ENCODE data around the gene RAD51B. TPM values are rescaled to one million over a fixed set of nuclear protein-coding genes. Genes with fewer than 3 reads are reported as not detected.

Gene RAD51B
- total RNA-seq, 1 experiment from 2014 or later: 20.0 TPM

DNA sequence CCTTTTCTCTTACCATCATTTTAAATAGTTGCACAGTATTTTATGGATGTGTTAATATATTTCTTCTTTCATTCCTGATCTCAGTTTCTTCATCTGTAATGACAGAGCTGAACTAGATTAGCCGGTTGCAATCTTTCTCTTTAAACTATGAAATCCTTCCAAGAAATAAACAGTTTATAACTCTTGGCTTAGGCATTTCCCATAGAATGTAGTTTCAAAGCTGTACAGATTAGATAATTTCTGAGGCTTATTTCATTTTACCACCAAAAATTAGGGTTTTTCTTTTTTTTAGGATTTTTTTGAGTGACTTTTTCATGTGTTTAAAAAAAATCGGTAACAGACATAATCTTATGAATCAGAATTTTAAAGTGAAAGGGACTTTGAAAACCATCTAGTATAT, 144.0 kb downstream of the RAD51B start:
- ChIA-PET POLR2A (no interaction called here), RAD21 (ENCODE audit: low non-redundant PET in 1 of 2, low total read pairs in 2 of 2, uncharacterized antibody in 2 of 2, unreplicated experiment in 2 of 2) (no interaction called here), CTCF (no interaction called here)
- H3K9me3 ChIP-seq (ENCODE audit: control insufficient read depth in 1 of 2, insufficient read depth in 1 of 2, low read depth in 1 of 2, low read length in 2 of 2): no peaks in the 10 kb centered on the region
- H3K27ac ChIP-seq (ENCODE audit: low read depth, low read length): no peak overlapping the region
- no peak overlapping the region for H3K4me2 ChIP-seq (ENCODE audit: low read length)
- no peaks in the 10 kb centered on the region for H3K36me3 ChIP-seq (ENCODE audit: control insufficient read depth in 1 of 2, insufficient read depth in 2 of 2, low read length in 2 of 2)
- no peaks in the 10 kb centered on the region for H3K9me2 ChIP-seq (ENCODE audit: insufficient read depth)
- H3K9ac ChIP-seq (ENCODE audit: low read length): no peak overlapping the region
- no peaks in the 10 kb centered on the region for H3K79me2 ChIP-seq (ENCODE audit: insufficient read depth, low read length)
- no peak overlapping the region for H2AFZ ChIP-seq (ENCODE audit: low read depth, low read length, poor library complexity, severe bottlenecking)
- H4K20me1 ChIP-seq (ENCODE audit: insufficient read depth): no peaks in the 10 kb centered on the region
- no TSS peak for BruUV-seq (replicated peaks)
- TF ChIP-seq SRF (IDR thresholded peaks at IDR 0.05; ENCODE audit: low read depth): no peak
- no peak for TF ChIP-seq CEBPB (IDR thresholded peaks at IDR 0.05; ENCODE audit: low read depth)
- TF ChIP-seq YY1 (IDR thresholded peaks at IDR 0.05; ENCODE audit: extremely low read depth, insufficient replicate concordance, low read depth, low read length): no peak
- TF ChIP-seq, protein P1, sequence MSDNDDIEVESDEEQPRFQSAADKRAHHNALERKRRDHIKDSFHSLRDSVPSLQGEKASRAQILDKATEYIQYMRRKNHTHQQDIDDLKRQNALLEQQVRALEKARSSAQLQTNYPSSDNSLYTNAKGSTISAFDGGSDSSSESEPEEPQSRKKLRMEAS (IDR thresholded peaks at IDR 0.05): no peak
- TF ChIP-seq ZFX (IDR thresholded peaks at IDR 0.05): no peak
- H3K27me3 ChIP-seq (ENCODE audit: insufficient read depth, low read length): no peaks in the 10 kb centered on the region
- intact Hi-C loops (cut with micrococcal nuclease): no loop called here
- peaks cover 6 to 8% of the 10 kb centered on the region in 2 experiments; a peak in 3 of 4 replicates for H3K4me1 ChIP-seq (ENCODE audit: control insufficient read depth in 1 of 2, insufficient read depth in 2 of 2, low read length in 2 of 2)
- ATAC-seq: no peak
- no peak for DNase-seq (ENCODE audit: low read depth, low spot score)
- no peak overlapping the region for H3K4me3 ChIP-seq (replicated peaks in 1 of 2; ENCODE audit: low read depth in 1 of 2, low read length in 2 of 2)

DNA sequence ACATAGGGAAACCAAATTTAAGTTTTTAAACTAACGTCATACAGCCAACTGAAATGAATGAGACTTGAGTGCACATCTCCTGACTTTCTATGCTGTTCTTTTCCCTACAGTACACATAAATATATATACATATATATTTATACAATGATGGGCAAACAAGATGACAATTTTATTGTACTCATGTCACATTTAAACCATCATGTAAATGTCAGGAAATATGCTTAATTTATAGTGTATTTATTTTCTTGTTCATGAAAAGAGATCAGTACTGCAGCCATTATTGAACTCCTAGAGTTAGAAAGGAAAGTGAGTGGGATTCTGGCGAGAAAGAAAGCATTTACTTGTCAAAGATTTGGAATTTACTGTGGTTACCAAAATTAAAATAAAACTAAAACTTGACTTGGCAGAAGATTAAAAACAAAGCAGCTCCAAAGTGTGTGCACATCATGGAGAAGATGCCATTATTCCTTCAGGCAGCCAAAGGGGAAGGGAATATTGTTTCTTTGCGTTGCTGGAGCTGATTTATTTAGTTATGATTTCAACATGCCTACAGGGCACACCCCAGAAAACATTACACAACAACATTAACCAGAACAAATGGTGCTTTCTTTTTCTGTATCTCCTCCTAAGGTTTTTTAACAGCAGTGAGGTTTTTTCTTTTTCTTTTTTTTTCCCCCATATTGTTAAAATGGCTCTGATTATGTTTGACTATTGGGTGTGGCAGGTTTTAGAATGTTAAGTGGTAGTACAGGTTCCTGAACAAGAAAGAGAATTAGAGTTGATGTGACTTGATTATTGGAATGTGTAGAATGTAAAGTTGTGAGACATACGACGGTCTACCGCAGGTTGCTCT, 144.6 kb downstream of the RAD51B start:
- no peaks in the 10 kb centered on the region for H3K79me2 ChIP-seq (ENCODE audit: insufficient read depth, low read length)
- H3K9me2 ChIP-seq (ENCODE audit: insufficient read depth): no peaks in the 10 kb centered on the region
- RAD21 ChIA-PET (ENCODE audit: low non-redundant PET in 1 of 2, low total read pairs in 2 of 2, uncharacterized antibody in 2 of 2, unreplicated experiment in 2 of 2): no interaction called here
- peak overlapping the region; percentile 27; the same call in 1 of the 2 replicates for H3K27ac ChIP-seq (ENCODE audit: low read depth, low read length)
- intact Hi-C loops (cut with micrococcal nuclease): no loop called here
- CTCF ChIA-PET: interaction anchor here (1.8 kb wide), 1 partner anchor 20 kb away, joined by 5 read pairs; no protein-coding TSS in a partner anchor
- ATAC-seq: no peak
- POLR2A ChIA-PET: no interaction called here
- BruUV-seq (replicated peaks): no TSS peak
- H3K4me3 ChIP-seq (replicated peaks in 1 of 2; ENCODE audit: low read depth in 1 of 2, low read length in 2 of 2): no peak overlapping the region
- H4K20me1 ChIP-seq (ENCODE audit: insufficient read depth): no peaks in the 10 kb centered on the region
- DNase-seq (ENCODE audit: low read depth, low spot score): no peak
- H3K9ac ChIP-seq (ENCODE audit: low read length): no peak overlapping the region
- H3K27me3 ChIP-seq (ENCODE audit: insufficient read depth, low read length): no peaks in the 10 kb centered on the region
- no peaks in the 10 kb centered on the region for H3K9me3 ChIP-seq (ENCODE audit: control insufficient read depth in 1 of 2, insufficient read depth in 1 of 2, low read depth in 1 of 2, low read length in 2 of 2)
- no peaks in the 10 kb centered on the region for H3K36me3 ChIP-seq (ENCODE audit: control insufficient read depth in 1 of 2, insufficient read depth in 2 of 2, low read length in 2 of 2)
- 0 out of 2 replicates have a peak overlapping the region, but pooled peaks have one; percentile 2 for H3K4me2 ChIP-seq (ENCODE audit: low read length)
- H3K4me1 ChIP-seq (ENCODE audit: control insufficient read depth in 1 of 2, insufficient read depth in 2 of 2, low read length in 2 of 2): peaks cover 6 to 8% of the 10 kb centered on the region in 2 experiments; a peak in 3 of 4 replicates
- TF ChIP-seq ELF1 (IDR thresholded peaks at IDR 0.05; ENCODE audit: borderline replicate concordance, low read depth) (no peak), CEBPB (IDR thresholded peaks at IDR 0.05; ENCODE audit: low read depth) (no peak), ZFX (IDR thresholded peaks at IDR 0.05) (no peak), FOSL1 (IDR thresholded peaks at IDR 0.05; ENCODE audit: low read depth) (no peak), ZNF274 (IDR thresholded peaks at IDR 0.05; ENCODE audit: low read depth, low read length) (no peak), JUND (IDR thresholded peaks at IDR 0.05) (no peak), SRF (IDR thresholded peaks at IDR 0.05; ENCODE audit: low read depth) (no peak), POLR2A (IDR thresholded peaks at IDR 0.05; ENCODE audit: borderline replicate concordance, extremely low read depth, insufficient read depth, insufficient read length) (no peak)
- TF ChIP-seq, protein P1 (IDR thresholded peaks at IDR 0.05): no peak
- H2AFZ ChIP-seq (ENCODE audit: low read depth, low read length, poor library complexity, severe bottlenecking): no peak overlapping the region

Data from HCT116 (cell line).